NCI-H345 treated with DMSO at 0.1 percent for 48 hours (cell line): ENCODE data around the gene CIT.
A peak's percentile ranks its signal among the peaks of the same experiment; 100 is the strongest.

Experiments
- DNase-seq: peaks from one replicate; lab custom pipeline; 2025; ENCODE audit not compliant: unreplicated experiment; lab: John Stamatoyannopoulos, UW

Gene CIT

DNA sequence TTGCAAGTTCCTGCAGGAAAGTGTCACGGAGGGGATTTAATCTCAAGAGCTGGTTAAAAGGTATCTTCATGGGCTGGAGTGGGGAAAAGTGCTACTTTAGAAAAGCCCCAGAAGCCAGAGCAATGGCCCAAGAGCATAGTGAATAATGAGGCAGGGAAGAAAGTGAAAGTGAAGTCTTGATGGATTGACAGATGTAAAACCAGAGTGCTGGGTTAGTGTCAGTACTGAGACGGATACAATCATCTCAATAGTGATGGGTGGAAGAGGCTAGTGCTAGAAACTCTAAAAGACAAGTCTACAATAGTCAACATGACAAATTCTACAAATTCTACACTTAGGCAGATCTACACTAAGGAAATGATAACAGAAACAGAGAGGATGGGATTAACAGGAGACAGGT is 68.1 kb downstream of the CIT start:
- DNase-seq = no peak

DNA sequence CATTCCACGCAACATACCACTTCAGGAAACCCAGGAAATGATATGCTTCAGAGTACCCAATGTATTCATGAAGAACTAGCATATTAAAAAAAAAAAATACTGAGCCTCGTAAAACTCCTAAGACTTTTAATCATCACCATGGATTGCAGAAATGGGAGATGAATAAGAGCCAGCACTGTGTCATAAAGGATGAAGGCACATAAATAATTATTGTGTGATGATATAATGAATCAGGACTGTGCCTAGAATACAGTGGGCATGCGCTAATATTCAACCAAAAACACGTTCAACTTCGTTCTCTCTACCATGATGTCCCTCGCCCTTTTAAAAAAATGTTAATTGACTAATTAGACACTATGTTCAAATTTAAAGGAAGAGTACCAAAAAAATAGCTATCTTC is 68.7 kb downstream of the CIT start:
- no peak for DNase-seq

DNA sequence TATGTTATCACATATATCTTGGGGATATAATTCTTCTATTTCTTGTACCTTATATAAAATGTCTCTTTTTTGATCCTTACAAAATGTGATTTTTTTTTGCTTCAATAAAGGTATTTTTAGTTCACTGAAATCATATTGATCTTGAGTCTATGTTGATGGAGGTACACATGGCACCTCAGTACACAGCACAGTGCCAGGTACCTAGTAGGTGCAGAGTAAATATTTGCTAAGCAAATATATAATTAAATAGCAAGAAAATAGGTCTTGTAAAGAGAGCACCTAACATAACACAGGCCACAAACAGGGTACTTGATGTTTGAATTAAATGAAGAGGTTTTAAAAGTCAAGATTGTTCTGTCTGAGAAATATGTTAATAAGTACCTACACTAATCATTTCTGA is 69.7 kb downstream of the CIT start:
- DNase-seq = peak; percentile 1

DNA sequence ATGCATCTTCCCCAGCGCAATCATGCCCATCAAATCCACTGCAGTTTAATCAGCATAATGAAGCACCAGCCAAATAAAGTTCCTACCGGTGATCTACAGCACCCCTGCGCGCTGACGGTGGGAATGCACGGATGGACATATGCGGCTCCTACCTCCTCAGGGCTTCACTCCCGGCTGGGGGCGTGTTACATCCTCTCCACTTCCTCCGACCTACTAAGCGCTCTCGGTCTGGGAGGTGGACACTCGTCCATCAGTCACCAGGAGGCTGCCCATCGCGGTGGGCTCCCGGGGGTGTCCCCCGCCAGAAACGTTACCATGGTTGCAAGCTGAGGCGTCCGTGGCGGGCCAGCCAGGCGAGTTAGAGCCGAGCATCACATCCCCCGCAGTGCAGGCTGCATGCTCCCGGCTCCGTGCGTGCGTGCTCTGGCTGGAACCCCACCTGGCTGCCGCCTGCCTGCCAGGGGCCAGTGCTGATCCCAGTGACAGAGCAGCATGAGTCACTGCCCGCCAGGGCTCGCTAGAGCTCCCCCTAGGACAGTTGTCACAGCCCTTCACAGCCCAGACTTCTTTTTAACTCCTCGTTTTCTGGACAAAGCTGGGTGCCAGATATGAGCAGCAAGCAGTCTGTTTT is 73.0 kb downstream of the CIT start:
- no peak for DNase-seq

DNA sequence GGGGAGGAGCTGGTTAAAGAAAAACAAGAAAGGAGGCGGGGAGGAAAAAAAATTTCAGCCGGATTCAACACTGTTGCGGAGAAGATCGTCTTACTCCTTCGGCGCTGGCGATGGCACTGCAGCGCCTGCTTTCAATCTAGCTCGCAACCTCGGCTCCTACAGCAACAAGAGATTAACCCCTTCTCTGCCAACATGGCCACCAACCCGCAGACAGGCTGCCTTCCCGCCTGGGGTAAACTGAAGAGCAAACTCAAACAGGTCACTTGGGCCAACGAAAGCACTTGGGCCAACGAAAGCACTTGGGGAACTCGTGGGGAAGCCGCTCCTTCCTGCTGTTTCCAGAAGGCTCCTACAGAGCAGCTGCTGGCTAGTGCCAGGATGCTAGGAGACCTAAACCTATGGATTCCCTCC is 73.7 kb downstream of the CIT start:
- no peak for DNase-seq

DNA sequence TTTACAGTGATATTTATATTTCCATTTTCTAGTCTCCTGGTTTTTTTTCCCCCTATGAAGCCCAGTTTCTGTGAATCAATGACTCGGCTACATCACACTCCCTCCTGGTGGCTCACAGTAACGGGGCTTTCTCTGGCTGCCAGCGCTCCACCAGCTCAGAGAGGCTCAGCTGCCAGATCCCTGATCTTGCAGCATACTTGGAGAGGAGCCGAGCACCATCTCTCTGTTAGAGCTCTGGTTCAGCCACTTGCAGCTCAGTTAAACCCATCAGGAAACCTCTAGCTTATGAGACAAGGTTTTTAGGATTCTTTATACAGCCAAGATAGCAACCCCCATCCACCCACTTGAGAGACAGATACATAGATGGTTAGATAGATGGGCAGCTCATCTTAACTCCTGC is 74.6 kb downstream of the CIT start:
- DNase-seq = no peak

DNA sequence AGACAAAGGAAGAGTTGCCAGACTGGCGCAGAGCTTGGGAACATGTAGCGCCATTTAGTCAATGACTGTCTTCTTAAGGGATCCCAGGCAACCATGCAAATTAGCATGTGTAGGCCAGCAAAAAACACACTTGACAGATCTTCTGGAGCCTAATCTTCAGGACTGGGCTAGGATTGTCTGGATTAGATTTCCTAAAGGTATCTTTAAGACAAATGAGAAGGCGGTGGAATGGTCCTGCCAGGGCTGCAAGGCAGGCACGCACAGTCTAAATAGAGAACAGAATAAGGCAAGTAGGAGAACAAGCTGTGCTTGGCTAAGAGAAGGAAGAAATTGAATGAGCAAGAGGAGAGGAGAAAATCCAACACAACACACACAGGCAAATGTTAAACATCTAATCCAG is 80.0 kb downstream of the CIT start:
- DNase-seq = no peak

DNA sequence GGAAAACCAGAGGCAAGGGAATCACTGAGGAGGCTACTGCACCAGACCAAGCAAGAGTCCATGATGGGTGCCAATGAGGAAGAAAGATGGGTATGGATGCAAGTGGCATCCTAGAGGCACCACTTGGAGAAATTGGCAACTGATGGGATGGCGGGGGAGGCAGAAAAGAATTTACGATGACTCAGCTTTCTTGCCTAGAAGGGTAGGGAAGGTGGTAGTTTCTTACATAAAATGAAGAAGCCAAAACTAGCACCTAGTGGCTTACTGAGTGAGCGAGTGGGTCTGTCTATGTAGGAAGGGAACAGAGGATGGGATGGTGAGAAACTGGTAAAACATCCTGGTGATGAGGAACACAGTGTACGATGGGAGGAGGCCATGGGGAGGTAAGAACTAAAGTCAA is 80.8 kb downstream of the CIT start:
- DNase-seq = no peak

DNA sequence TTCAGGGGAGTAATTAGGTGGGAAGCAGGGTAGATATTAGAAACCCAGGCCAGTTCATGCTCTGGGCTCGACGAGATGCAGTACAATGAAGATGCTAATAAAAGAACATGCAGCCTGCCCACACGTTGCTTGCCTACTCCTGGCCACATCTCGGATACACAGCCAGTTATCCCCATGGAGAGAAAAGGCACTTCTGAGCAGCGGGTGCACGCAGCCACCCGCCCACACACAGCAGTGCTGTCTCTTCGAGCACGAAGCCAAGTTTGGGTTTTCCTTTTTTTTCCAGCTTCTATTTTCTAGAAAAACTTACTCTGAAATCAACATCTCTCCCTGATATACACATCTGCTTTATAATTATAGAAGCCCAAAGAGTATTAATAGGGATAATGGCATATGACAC is 85.7 kb downstream of the CIT start:
- no peak for DNase-seq

DNA sequence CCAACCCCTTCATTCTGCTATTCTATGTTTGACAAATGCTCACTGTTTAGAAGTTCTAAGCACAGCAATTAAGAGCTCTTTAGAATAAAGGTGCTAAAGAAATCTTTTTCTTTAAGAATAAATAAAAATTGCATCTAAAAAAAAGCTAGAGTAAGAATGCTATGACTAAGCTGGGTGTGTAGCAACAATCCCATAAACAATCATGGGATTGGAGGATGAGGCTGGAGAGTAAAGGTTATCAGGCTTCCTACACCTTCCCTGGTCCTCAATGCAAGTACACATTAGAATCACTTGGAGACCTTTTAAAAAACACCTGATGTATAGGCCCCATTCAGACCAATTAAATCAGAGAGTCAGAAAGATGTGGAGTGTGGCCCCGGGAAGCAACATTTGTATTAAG is 88.3 kb downstream of the CIT start:
- no peak for DNase-seq

DNA sequence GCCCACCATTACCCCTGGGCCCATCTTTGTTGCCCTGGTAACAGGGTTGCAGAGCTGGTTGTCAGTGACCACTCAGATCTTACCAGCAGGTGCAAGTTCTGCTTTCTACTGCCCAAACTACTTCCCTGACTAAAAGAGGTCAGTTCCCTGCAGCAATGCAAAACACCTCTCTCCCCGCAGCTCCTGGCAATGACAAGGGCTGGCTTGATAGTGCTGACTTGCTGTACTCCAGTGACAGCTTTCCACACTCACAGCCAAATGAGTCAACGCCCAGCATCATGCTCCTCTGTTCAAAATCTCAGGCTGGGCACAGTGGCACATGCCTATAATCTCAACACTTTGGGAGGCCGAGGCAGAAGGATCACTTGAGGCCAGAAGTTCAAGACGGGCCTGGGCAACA is 90.6 kb downstream of the CIT start:
- no peak for DNase-seq

DNA sequence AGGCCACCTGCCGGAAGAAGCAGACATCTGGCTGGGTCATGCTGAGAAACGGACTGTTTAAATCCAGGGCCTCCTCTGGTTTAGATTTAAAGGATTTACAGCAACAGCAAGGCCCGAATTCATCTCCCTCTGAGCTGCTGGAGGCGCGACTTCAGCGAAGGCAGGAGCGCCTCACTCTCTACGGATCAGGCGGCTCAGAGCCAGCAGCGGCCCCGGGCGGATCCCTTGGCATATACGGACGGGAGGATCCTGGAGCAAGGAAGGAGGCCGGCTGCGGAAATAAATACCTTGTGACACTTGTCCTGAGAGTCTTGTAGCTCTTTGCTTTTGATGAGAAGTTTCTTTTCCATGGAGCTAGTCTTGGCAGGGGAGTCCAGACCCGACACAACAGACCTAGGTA is 92.4 kb downstream of the CIT start:
- no peak for DNase-seq

DNA sequence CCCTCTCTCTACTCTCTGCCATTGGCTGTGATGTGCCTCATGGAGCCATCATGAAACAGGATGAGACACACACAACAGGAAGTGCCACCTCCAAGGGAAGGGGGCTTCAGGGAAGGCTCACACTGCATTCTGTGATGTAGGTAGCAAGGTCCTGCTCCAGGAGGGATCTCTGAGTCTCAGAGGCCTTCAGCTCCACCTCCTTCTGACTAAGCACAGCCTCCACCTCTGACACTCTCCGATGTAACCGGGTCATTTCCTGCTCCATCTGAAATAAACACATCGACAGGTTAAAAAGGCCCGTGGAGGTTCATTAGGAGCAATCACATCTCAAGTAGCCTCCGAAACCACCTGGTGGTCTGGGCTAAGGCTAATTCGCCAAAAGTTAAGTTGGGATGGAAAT is 93.3 kb downstream of the CIT start:
- no peak for DNase-seq

DNA sequence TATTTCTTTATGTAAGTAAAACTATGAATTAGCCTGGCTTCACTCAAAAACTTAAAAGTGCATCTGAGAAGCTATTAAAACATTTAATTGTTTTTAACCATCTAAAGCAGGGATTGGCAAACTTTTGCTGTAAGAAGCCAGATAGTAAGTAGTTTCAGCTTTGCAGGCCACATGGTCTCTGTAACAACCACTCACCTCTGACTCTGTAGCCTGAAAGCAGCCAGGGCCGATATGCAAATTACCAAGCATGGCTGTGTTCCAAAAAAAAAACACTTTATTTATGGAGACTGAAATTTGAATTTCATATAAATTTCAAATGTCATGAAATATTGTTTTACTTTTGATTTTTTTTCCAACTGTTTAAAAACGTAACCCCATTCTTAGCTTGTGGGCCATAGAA is 95.3 kb downstream of the CIT start:
- DNase-seq = no peak

DNA sequence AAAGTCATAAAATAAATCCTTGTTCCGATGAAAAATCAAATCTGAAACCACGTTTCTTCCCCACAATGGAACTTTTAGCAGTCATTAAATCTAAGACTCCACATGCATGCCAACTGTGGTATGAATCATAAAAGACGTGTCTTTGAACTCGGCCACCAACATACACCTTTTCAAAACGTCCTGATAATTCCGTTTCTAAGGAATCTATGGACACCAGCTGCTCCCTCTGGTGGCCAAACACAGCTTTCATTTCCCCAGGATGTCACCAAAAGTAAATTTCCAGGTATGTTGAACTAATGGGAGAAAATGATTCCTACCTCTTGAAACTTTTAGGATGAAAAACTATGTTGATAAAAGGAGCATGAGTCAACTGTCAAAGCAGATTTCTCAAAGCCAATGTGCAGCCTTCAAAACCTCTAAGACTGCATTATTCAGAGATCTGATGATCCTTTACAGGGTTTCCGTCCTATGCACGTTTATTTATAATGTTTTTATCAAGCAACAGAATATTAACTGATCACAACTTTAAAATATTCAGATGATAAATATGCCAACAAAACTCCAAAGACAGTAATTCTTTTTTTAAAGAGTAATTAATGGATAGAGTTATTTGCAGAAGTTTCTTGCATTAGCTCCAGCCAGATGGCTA is 96.2 kb downstream of the CIT start:
- DNase-seq = no peak

DNA sequence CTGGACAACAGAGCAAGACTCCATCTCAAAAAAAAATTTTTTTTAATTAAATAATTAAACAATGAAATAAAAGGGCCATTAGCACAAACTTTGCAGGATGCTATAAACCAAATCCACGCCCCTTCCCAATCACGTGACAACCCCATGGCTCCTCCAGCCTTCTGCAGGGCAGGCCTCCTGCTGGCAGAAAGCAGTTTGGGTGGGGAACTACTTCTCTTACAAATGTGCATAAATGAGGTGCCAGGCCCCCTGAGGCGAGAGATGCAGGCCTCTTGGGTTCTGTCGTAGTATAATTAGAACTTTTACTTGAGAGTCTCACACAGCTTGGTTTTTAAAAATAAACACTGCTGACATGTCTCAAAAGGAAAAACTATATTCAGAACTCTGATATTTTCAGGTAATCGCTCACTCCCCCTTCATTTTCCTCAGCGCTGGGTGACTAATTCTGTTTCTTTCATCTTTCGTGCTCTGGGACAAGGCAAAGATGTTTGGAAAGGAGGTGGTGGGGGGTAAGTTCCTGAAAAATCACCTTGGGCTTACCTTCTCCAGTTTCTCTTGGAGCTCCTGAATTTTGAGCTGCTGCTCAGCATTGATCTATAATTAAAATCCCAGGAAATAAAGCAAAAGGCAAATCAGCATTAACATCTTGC is 101.7 kb downstream of the CIT start:
- no peak for DNase-seq

DNA sequence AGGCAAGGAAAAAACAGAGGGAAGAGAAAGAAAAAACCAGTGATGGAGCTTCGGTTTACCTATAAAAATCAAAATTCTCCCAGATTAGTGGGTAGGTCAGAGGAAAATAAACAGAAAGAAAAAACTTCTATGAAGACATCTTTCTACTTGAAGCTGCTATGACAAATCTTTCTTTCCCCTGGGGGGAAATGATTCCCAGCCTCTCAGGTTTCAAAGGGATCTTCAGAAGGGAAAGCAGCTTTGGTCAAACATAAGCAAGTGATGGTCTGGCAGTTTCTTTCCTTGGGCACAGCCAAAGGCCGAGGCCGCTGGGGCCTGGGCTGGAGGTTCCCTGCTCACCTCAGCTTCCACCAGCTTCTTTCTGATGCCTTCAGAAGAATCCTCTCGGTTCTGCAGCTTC is 104.7 kb downstream of the CIT start:
- no peak for DNase-seq

DNA sequence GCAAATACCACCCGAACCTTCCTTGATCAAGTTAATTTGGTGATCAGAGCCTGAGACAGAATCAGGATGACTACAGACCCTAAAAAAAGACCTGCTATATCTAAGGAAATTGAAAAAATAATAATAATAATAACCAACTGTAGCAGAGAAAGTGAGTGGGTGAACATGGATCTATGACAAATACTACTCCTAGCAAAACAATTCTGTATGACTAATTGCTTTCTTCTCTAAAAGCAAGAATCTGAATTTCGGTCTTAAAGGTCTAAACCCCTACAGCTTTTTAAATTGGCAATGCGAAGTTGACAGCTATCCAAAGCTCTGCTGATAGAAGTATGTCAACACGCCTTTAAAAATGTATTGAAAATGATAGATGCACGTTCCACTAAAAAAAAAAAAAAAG is 107.0 kb downstream of the CIT start:
- no peak for DNase-seq

DNA sequence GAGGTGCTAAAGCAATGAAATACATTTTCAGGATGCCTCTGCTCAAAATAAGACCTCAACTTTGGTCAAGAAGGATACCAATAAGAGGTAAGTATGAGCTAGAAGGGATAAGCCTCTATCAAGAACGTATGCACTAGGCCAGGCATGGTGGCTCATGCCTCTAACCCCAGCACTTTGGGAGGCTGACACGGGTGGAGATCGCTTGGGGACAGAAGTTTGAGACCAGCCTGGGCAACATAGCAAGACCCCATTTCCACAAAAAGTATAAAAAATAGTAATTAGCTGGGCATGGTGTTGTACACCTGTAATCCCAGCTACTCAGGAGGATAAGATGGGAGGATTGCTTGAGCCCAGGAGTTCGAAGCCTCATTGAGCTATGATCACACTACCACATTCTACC is 114.5 kb downstream of the CIT start:
- DNase-seq = no peak

DNA sequence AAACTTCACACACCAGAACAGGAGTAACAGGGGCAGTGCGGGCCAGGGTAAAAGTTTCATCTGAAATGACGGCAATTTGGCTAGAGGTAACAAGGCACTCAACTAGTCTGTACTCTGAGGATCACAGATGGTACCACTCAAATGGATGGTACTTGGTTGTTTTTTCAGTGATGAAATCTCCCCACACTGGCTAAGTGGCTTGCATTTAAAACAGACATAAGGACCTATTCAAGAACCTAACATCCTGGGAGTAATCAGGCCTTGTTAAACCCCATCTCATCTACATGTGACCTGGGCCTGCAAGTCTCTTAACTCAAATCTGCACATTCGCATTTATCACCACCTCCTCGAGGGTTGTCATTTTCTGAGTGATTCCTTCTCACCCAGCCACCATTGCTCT is 118.4 kb downstream of the CIT start:
- DNase-seq = no peak

DNA sequence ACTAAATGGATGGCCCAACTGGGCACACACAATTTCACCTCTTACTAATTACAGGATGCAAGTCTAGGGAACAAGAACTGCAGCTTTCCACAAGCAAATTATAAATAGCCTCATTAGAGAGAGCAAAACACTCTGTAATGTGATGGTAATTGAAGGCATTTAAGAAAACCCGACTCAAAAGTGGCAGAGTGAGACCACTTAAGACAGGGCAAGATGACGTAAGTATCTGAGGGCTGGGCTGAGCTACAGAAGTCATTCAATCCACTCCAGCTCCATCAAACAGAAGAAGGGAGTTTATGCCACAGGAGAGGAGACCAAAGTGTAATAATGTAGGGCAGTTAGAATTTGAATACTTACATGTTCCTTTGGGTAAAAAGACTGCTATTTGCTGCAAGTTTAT is 118.9 kb downstream of the CIT start:
- DNase-seq = no peak

DNA sequence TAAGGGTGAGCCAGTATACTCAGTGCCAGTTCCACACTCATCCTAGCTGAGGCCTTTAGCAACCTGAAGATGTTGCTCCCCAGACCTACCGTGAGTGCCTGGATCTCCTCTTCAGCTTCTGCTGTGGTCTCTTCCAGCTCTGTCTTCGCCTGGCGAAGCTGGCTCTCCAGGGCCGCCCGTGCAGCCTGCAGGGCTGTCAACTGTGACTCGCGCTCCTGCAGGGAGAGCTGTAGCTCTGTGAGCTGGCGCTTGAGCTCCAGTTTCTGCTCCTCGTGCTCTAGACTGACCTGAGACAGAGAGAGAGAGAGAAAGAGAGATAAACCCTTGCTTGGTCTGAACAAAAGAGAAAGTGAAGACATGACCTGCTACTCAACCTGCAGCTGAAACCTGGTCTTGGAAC is 125.2 kb downstream of the CIT start:
- DNase-seq = no peak

DNA sequence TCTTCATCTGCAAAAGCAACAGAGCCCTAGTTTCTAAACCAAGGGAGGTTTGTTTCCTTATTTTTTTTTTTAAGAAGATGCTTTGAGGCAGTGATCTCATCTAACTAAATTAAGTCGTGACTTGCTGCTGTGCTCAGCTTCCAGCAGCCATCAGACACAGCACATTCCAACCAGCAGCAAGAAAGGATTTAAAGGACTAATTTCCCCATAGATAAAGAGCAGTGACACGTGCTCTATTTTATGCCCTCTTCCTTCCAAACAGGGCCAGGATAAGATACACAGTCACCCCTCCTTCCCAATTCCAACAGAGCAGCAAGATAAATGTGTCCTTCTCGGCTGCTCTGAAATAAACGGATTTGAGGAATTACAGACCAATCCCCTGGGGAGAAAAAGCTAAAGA is 127.5 kb downstream of the CIT start:
- no peak for DNase-seq
